K562 (cell line): Measurements from ENCODE around the gene MYO5C. TPM values are rescaled to one million over a fixed set of nuclear protein-coding genes. Genes with fewer than 3 reads are reported as not detected.

Experiments
- ATAC-seq: fragments of 200-7000 bp; cut with Tn5 transposase; 3 replicates; pipeline ENCODE4 v1.9.1; 2020; ENCODE audit warnings: moderate library complexity
- BruUV-seq: library from RNA; stranded (reverse); fragments of 400-500 nt; replicated peaks from 2 replicates; lab custom pipeline; 2021; lab: Mats Ljungman, UMichigan
- CTCF ChIA-PET: fragments of 300-600 bp; formaldehyde crosslinking; extraction: SDS; loops from one replicate; lab custom pipeline; 2021; ENCODE audit warnings: low intra/inter-chr PET ratio; lab: Yijun Ruan, JAX
- POLR2A ChIA-PET: fragments of 300-600, 350-650 bp; sonication (Branson Sonifier 250); formaldehyde crosslinking; extraction: SDS; loops from one replicate; lab custom pipeline; 2021; ENCODE audit warnings: antibody characterized with exemption, inconsistent platforms; lab: Yijun Ruan, JAX
- DNase-seq, 4 experiments: peaks; one replicate each; pipeline versions ENCODE4 v3.0.0 to v3.0.0-alpha.2; 2011 to 2018; ENCODE audit warnings: low spot score in 3 of 4, mixed read lengths in 3 of 4; ENCODE audit errors: extremely low read depth in 1 of 4
- FAIRE-seq: peaks from 2 replicates; lab custom pipeline; 2011; peaks lifted over from hg19 to GRCh38; lab: Jason Lieb, UNC
- H2AFZ ChIP-seq: 2 replicates; pipeline ENCODE4 v1.6.0; 2011; ENCODE audit warnings: low read depth, low read length, control low read depth, inconsistent platforms
- H3K27ac ChIP-seq: fragments of 200-600 bp; 3 replicates; pipeline ENCODE4 v1.8.0; 2011; ENCODE audit warnings: low read depth, mild to moderate bottlenecking, control low read depth, inconsistent platforms, low read length, moderate library complexity, mixed read lengths; ENCODE audit errors: extremely low read depth
- H3K27me3 ChIP-seq, 2 experiments: fragments of 300-600 bp in 1 of 2; 2 replicates in 1 of 2; 3 replicates in 1 of 2; pipeline versions ENCODE4 v1.6.0 to v1.8.0; 2011; ENCODE audit warnings: inconsistent platforms in 2 of 2, low read length in 2 of 2, mild to moderate bottlenecking in 1 of 2, mixed read lengths in 1 of 2, moderate library complexity in 1 of 2; ENCODE audit not compliant: control insufficient read depth in 2 of 2, insufficient read depth in 2 of 2
- H3K36me3 ChIP-seq: fragments of 300-600 bp; 3 replicates; pipeline ENCODE4 v1.8.0; 2011; ENCODE audit warnings: mild to moderate bottlenecking, low read length, inconsistent platforms; ENCODE audit not compliant: control insufficient read depth, insufficient read depth
- H3K4me1 ChIP-seq, 2 experiments: fragments of 200-600 bp in 1 of 2; replicated peaks in 1 of 2; 2 replicates in 1 of 2; 3 replicates in 1 of 2; pipeline versions ENCODE4 v1.5.1 to v1.8.0; 2011; ENCODE audit warnings: inconsistent platforms in 2 of 2, low read length in 2 of 2, mild to moderate bottlenecking in 1 of 2, mixed read lengths in 1 of 2, moderate library complexity in 1 of 2; ENCODE audit not compliant: control insufficient read depth in 2 of 2, insufficient read depth in 2 of 2
- H3K4me2 ChIP-seq: 2 replicates; pipeline ENCODE4 v1.6.1; 2011; ENCODE audit warnings: low read length, control low read depth, inconsistent platforms, mixed read lengths; ENCODE audit not compliant: insufficient read depth
- H3K4me3 ChIP-seq: fragments of 200-600 bp; sonication (generic), shearing (Covaris generic); 2 replicates; pipeline ENCODE4 v1.5.1; 2016; ENCODE audit warnings: control low read depth, inconsistent platforms
- H3K79me2 ChIP-seq: fragments of 200-600 bp; 3 replicates; pipeline ENCODE4 v1.8.0; 2011; ENCODE audit warnings: low read length, inconsistent platforms; ENCODE audit not compliant: control insufficient read depth, insufficient read depth
- H3K9ac ChIP-seq, 2 experiments: 2 replicates each; pipeline versions ENCODE4 v1.6.0 to v1.6.1; 2011; ENCODE audit warnings: low read depth in 2 of 2, low read length in 2 of 2, control low read depth in 1 of 2, inconsistent platforms in 1 of 2, mild to moderate bottlenecking in 1 of 2, mixed read lengths in 1 of 2; ENCODE audit not compliant: insufficient read depth in 1 of 2
- H3K9me1 ChIP-seq: one replicate; pipeline ENCODE4 v1.6.0; 2011; ENCODE audit warnings: inconsistent platforms, mild to moderate bottlenecking, low read length, moderate library complexity; ENCODE audit not compliant: control insufficient read depth, insufficient read depth
- H3K9me3 ChIP-seq: replicated peaks from 2 replicates; pipeline ENCODE4 v1.5.1; 2011; ENCODE audit warnings: low read depth, low read length, inconsistent platforms; ENCODE audit not compliant: control insufficient read depth, insufficient read depth
- H4K20me1 ChIP-seq: replicated peaks from 2 replicates; pipeline ENCODE4 v1.6.1; 2011; ENCODE audit warnings: low read length, inconsistent platforms, mixed read lengths; ENCODE audit not compliant: control insufficient read depth, insufficient read depth
- BRD4 ChIP-seq: fragments of 200-600 bp; sonication (generic); IDR thresholded peaks from 2 replicates; pipeline ENCODE4 v1.6.1; 2017; ENCODE audit warnings: inconsistent platforms
- CCNT2 ChIP-seq: IDR thresholded peaks from 2 replicates; pipeline ENCODE4 v1.6.1; 2011; ENCODE audit warnings: borderline replicate concordance, low read depth, mild to moderate bottlenecking, moderate library complexity, mixed read lengths, low read length; ENCODE audit not compliant: insufficient read length; ENCODE audit errors: extremely low read depth
- ETV6 ChIP-seq, 3 experiments: fragments of 150-350 bp in 1 of 3; sonication (generic) in 1 of 3; formaldehyde crosslinking in 1 of 3; IDR thresholded peaks; 2 replicates each; pipeline versions ENCODE4 v1.6.1 to v1.8.0; 2014 to 2022; ENCODE audit warnings: borderline replicate concordance in 2 of 3, low read depth in 2 of 3, antibody characterized with exemption in 1 of 3, low read length in 1 of 3, mild to moderate bottlenecking in 1 of 3, missing genetic modification reagents in 1 of 3
- PTTG1 ChIP-seq: fragments of 450-650 bp; IDR thresholded peaks from 2 replicates; pipeline ENCODE4 v1.6.1; 2016; ENCODE audit warnings: low read depth, mild to moderate bottlenecking, missing genetic modification characterization, missing compliant biosample characterization
- whole genome bisulfite sequencing: fragments of 100-300 bp; shearing (Covaris generic); methylation state at CpG from one replicate; pipeline ENCODE4 v1.1.6; 2016; ENCODE audit warnings: low coverage, mixed read lengths; ENCODE audit not compliant: insufficient coverage; ENCODE audit errors: missing lambda C conversion rate; 5-methylcytosine and 5-hydroxymethylcytosine counted together
- in situ Hi-C: fragments of 300-500 bp; cut with MboI; formaldehyde crosslinking; loops from 4 replicates; pipeline ENCODE4 v1.15.0; 2018; ENCODE audit warnings: inconsistent platforms, mixed read lengths
- intact Hi-C: fragments of 100-400 bp; cut with micrococcal nuclease; formaldehyde crosslinking; loops from 2 replicates; pipeline ENCODE4 v1.14.2; 2022
- polyA plus RNA-seq, 8 experiments: library from polyadenylated mRNA; depleted of rRNA in 4 of 8; stranded (reverse) in 5 of 8; unstranded in 3 of 8; fragments of >200 nt; fragmentation: Nextera tagmentation in 2 of 8; fragmentation: Illumina TruSeq in 1 of 8; extraction: Ambion mirVana in 2 of 8; extraction: Trizol in 1 of 8; gene quantifications; 2 replicates each; pipeline versions ENCODE4 v1.2.1 to v1.2.3, GENCODE V29; 2011 to 2014; ENCODE audit warnings: inconsistent platforms in 1 of 8, missing spikeins in 1 of 8
- total RNA-seq, 7 experiments: library from RNA; depleted of rRNA in 6 of 7; stranded (reverse); fragments of >200 nt in 6 of 7; fragmentation: Illumina TruSeq in 2 of 7; extraction: Trizol in 2 of 7; gene quantifications; 2 replicates each; pipeline versions ENCODE4 v1.2.1 to v1.2.3, GENCODE V29; 2011 to 2021; ENCODE audit warnings: low replicate concordance in 1 of 7
- TF ChIP-seq, protein P1 (sequence below): fragments of 450-650 bp; IDR thresholded peaks from 2 replicates; pipeline ENCODE4 v1.7.1; 2018; ENCODE audit warnings: mild to moderate bottlenecking, low read depth; ENCODE audit not compliant: partially characterized antibody

Gene MYO5C
- total and polyA plus RNA-seq, 9 of the 15 experiments (the other 6 are each of a cell fraction or from before 2014, with no cell fraction given) = 0.01 to 0.24 TPM; not detected in 7

DNA sequence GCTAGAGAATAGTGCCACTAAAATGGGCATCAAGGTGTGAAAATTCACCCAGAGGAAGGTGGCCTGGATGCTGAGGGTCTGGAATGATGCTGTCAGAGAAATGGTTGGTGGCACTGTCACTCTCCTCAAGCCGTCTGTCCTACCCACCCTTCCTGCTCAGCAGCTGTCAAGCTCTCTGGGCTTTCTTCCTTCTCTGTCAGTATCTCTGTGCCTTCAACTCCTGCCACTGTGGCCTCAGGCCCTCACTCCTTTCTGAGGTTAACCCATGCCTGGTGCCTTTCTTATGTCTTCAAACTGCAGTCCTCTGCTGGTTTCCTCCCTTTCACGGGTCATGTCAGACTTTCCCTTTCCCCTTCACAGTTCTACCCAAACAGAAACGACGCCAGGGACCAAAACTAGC is 4.4 kb downstream of the MYO5C start:
- Histone ChIP-seq H3K9me1 (no peaks in the 10 kb centered on the region), H4K20me1 (no peaks in the 10 kb centered on the region), H3K9ac (no peak overlapping the region)
- no TSS peak for BruUV-seq
- no peak for FAIRE-seq
- intact Hi-C loops = no loop called here
- 0% methylated on average over 4 of the region's 4 CpGs for WGBS
- in situ Hi-C loops = no loop called here
- TF ChIP-seq ETV6 (IDR thresholded peaks at IDR 0.05; ENCODE audit: borderline replicate concordance in 1 of 2, low read depth in 2 of 2, low read length in 1 of 2) (no peak), ETV6 (CRISPR knock-in tag; IDR thresholded peaks at IDR 0.05; ENCODE audit: borderline replicate concordance) (no peak), PTTG1 (tag) (no peak), BRD4 (no peak), CCNT2 (no peak)
- TF ChIP-seq, protein P1, sequence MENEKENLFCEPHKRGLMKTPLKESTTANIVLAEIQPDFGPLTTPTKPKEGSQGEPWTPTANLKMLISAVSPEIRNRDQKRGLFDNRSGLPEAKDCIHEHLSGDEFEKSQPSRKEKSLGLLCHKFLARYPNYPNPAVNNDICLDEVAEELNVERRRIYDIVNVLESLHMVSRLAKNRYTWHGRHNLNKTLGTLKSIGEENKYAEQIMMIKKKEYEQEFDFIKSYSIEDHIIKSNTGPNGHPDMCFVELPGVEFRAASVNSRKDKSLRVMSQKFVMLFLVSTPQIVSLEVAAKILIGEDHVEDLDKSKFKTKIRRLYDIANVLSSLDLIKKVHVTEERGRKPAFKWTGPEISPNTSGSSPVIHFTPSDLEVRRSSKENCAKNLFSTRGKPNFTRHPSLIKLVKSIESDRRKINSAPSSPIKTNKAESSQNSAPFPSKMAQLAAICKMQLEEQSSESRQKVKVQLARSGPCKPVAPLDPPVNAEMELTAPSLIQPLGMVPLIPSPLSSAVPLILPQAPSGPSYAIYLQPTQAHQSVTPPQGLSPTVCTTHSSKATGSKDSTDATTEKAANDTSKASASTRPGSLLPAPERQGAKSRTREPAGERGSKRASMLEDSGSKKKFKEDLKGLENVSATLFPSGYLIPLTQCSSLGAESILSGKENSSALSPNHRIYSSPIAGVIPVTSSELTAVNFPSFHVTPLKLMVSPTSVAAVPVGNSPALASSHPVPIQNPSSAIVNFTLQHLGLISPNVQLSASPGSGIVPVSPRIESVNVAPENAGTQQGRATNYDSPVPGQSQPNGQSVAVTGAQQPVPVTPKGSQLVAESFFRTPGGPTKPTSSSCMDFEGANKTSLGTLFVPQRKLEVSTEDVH = no peak
- TF ChIP-seq, all 486 proteins: peak for 0
- Histone ChIP-seq H2AFZ (no peak overlapping the region), H3K36me3 (no peaks in the 10 kb centered on the region), H3K4me2 (no peak overlapping the region), H3K9me3 (no peaks in the 10 kb centered on the region), H3K27me3 (peaks cover 18 to 55% of the 10 kb centered on the region in 2 experiments; a peak in 3 of 5 replicates), H3K79me2 (no peaks in the 10 kb centered on the region), H3K4me3 (no peak overlapping the region), H3K4me1 (peaks cover 0 to 9% of the 10 kb centered on the region in 2 experiments; a peak in 2 of 5 replicates), H3K27ac (no peak overlapping the region)
- ChIA-PET POLR2A (interaction anchor here (1.2 kb wide), 1 partner anchor 20 kb away, joined by 3 read pairs; no protein-coding TSS in a partner anchor), CTCF (no interaction called here)
- DNase-seq (no peak), ATAC-seq (no peak)
